ENCODE data around the gene KCNB1. TPM values are rescaled to one million over a fixed set of nuclear protein-coding genes. Genes with fewer than 3 reads are reported as not detected.
A peak's percentile ranks its signal among the peaks of the same experiment; 100 is the strongest.

The KCNB1 gene
- total RNA-seq (under 0.01 TPM in 2 replicates), polyA plus RNA-seq (0.07 and 0.08 TPM in 2 replicates), polyA minus RNA-seq (ENCODE audit: low replicate concordance) (0.07 TPM in 1 of 2 replicates, not detected in the other)
- polyA plus RNA-seq (2012), result 0.10 and 0.21 TPM in 2 replicates

GRCh38 chr20:49482621-49483017, at the start of gene KCNB1:
Gene KCNB1, minus strand, starts transcription at chr20:49482668. Its CDS starts 188 bp downstream, at chr20:49482480.
- Histone ChIP-seq H3K9me3 (ENCODE audit: control insufficient read depth, insufficient read depth, low read depth, low read length) (no peaks in the 10 kb centered on the region), H3K4me1 (ENCODE audit: control insufficient read depth, extremely low read depth, insufficient read depth, low read length) (no peaks in the 10 kb centered on the region), H3K27me3 (ENCODE audit: control insufficient read depth, insufficient read depth, low read length) (peaks cover 25% of the 10 kb centered on the region), H2AFZ (ENCODE audit: low read length) (no peak within 1 kb of the TSS), H3K36me3 (ENCODE audit: control insufficient read depth, insufficient read depth, low read length) (no peaks in the 10 kb centered on the region), H3K27ac (ENCODE audit: insufficient read depth, low read length) (no peak within 1 kb of the TSS), H3K9ac (ENCODE audit: insufficient read depth, low read length) (no peak within 1 kb of the TSS), H3K4me2 (ENCODE audit: extremely low read depth, insufficient read depth, low read length) (no peak within 1 kb of the TSS), H3K4me3 (replicated peaks in 1 of 4; ENCODE audit: control extremely low read depth in 1 of 4, insufficient read depth in 1 of 4, low read depth in 3 of 4, low read length in 4 of 4) (no peak within 1 kb of the TSS), H3K79me2 (ENCODE audit: control insufficient read depth, insufficient read depth, low read length) (no peaks in the 10 kb centered on the region), H4K20me1 (ENCODE audit: control insufficient read depth, extremely low read depth, insufficient read depth, low read length) (no peaks in the 10 kb centered on the region)
- TF ChIP-seq CTCF (conservative IDR thresholded peaks at IDR 0.05 in 1 of 2, IDR thresholded peaks at IDR 0.05 in 1 of 2; ENCODE audit: low read depth in 1 of 2, low read length in 2 of 2) (no peak), EZH2 (IDR thresholded peaks at IDR 0.05; ENCODE audit: low read length, missing control alignments) (no peak)
- peak; percentile 34 to 49 for DNase-seq (ENCODE audit: low read depth in 2 of 2)

- H3K36me3 ChIP-seq (ENCODE audit: control insufficient read depth, insufficient read depth, low read length), result no peaks in the 10 kb centered on the region
- H3K79me2 ChIP-seq (ENCODE audit: control insufficient read depth, insufficient read depth, low read length), result no peaks in the 10 kb centered on the region
- no peak overlapping the region for H3K9ac ChIP-seq (ENCODE audit: insufficient read depth, low read length)
- H3K27ac ChIP-seq (ENCODE audit: insufficient read depth, low read length), result no peak overlapping the region
- no peak for DNase-seq (ENCODE audit: low read depth in 2 of 2)
- H4K20me1 ChIP-seq (ENCODE audit: control insufficient read depth, extremely low read depth, insufficient read depth, low read length), result no peaks in the 10 kb centered on the region
- H3K27me3 ChIP-seq (ENCODE audit: control insufficient read depth, insufficient read depth, low read length), result peaks cover 2% of the 10 kb centered on the region
- H3K4me3 ChIP-seq (replicated peaks in 1 of 4; ENCODE audit: control extremely low read depth in 1 of 4, insufficient read depth in 1 of 4, low read depth in 3 of 4, low read length in 4 of 4), result no peak overlapping the region
- no peaks in the 10 kb centered on the region for H3K4me1 ChIP-seq (ENCODE audit: control insufficient read depth, extremely low read depth, insufficient read depth, low read length)
- H2AFZ ChIP-seq (ENCODE audit: low read length), result no peak overlapping the region
- H3K9me3 ChIP-seq (ENCODE audit: control insufficient read depth, insufficient read depth, low read depth, low read length), result no peaks in the 10 kb centered on the region
- H3K4me2 ChIP-seq (ENCODE audit: extremely low read depth, insufficient read depth, low read length), result no peak overlapping the region
- TF ChIP-seq CTCF (conservative IDR thresholded peaks at IDR 0.05 in 1 of 2, IDR thresholded peaks at IDR 0.05 in 1 of 2; ENCODE audit: low read depth in 1 of 2, low read length in 2 of 2) (no peak), EZH2 (IDR thresholded peaks at IDR 0.05; ENCODE audit: low read length, missing control alignments) (no peak)
Observed at GRCh38 chr20:49529470-49529869, 47.0 kb upstream of the KCNB1 start.

GRCh38 chr20:49526568-49526967, 44.1 kb upstream of the KCNB1 start:
- no peak overlapping the region for H2AFZ ChIP-seq (ENCODE audit: low read length)
- no peaks in the 10 kb centered on the region for H3K36me3 ChIP-seq (ENCODE audit: control insufficient read depth, insufficient read depth, low read length)
- DNase-seq (ENCODE audit: low read depth in 2 of 2), result no peak
- no peak overlapping the region for H3K9ac ChIP-seq (ENCODE audit: insufficient read depth, low read length)
- H3K4me1 ChIP-seq (ENCODE audit: control insufficient read depth, extremely low read depth, insufficient read depth, low read length), result no peaks in the 10 kb centered on the region
- no peaks in the 10 kb centered on the region for H3K9me3 ChIP-seq (ENCODE audit: control insufficient read depth, insufficient read depth, low read depth, low read length)
- no peaks in the 10 kb centered on the region for H4K20me1 ChIP-seq (ENCODE audit: control insufficient read depth, extremely low read depth, insufficient read depth, low read length)
- H3K4me2 ChIP-seq (ENCODE audit: extremely low read depth, insufficient read depth, low read length), result no peak overlapping the region
- TF ChIP-seq CTCF (conservative IDR thresholded peaks at IDR 0.05 in 1 of 2, IDR thresholded peaks at IDR 0.05 in 1 of 2; ENCODE audit: low read depth in 1 of 2, low read length in 2 of 2) (no peak), EZH2 (IDR thresholded peaks at IDR 0.05; ENCODE audit: low read length, missing control alignments) (no peak)
- no peak overlapping the region for H3K4me3 ChIP-seq (replicated peaks in 1 of 4; ENCODE audit: control extremely low read depth in 1 of 4, insufficient read depth in 1 of 4, low read depth in 3 of 4, low read length in 4 of 4)
- H3K27me3 ChIP-seq (ENCODE audit: control insufficient read depth, insufficient read depth, low read length), result peaks cover 2% of the 10 kb centered on the region
- H3K27ac ChIP-seq (ENCODE audit: insufficient read depth, low read length), result no peak overlapping the region
- no peaks in the 10 kb centered on the region for H3K79me2 ChIP-seq (ENCODE audit: control insufficient read depth, insufficient read depth, low read length)

Measured in fibroblast of lung (primary cell).